Measurements from ENCODE around the gene TOR1A.

- no peak for TF ChIP-seq CTCF (conservative IDR thresholded peaks at IDR 0.05)
- no peak for TF ChIP-seq ZFX (IDR thresholded peaks at IDR 0.05)
These were observed 47.4 kb downstream of the TOR1A start for GRCh38 chr9:129776566-129776937.

Data from C4-2B (cell line).